ENCODE results near the gene SHISA2. TPM values are rescaled to one million over a fixed set of nuclear protein-coding genes. Genes with fewer than 3 reads are reported as not detected.

SHISA2 gene
- total RNA-seq, 4 donors from 2014 or later, result 0.24 to 6.0 (median 0.29) TPM; not detected in 1

- Histone ChIP-seq H3K4me3 (no peak overlapping the region), H3K9me3 (no peaks in the 10 kb centered on the region), H3K27me3 (no peaks in the 10 kb centered on the region), H3K36me3 (no peaks in the 10 kb centered on the region), H3K4me1 (no peaks in the 10 kb centered on the region), H3K27ac (no peak overlapping the region)
- DNase-seq, result no peak
- no peak for TF ChIP-seq POLR2A (IDR thresholded peaks at IDR 0.05)
- TF ChIP-seq, protein P1, sequence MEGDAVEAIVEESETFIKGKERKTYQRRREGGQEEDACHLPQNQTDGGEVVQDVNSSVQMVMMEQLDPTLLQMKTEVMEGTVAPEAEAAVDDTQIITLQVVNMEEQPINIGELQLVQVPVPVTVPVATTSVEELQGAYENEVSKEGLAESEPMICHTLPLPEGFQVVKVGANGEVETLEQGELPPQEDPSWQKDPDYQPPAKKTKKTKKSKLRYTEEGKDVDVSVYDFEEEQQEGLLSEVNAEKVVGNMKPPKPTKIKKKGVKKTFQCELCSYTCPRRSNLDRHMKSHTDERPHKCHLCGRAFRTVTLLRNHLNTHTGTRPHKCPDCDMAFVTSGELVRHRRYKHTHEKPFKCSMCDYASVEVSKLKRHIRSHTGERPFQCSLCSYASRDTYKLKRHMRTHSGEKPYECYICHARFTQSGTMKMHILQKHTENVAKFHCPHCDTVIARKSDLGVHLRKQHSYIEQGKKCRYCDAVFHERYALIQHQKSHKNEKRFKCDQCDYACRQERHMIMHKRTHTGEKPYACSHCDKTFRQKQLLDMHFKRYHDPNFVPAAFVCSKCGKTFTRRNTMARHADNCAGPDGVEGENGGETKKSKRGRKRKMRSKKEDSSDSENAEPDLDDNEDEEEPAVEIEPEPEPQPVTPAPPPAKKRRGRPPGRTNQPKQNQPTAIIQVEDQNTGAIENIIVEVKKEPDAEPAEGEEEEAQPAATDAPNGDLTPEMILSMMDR (IDR thresholded peaks at IDR 0.05), result peak in 3 of 4 experiments; percentile 17 to 38 (median 28)
- intact Hi-C loops (cut with DNase I; ENCODE audit: low total_unique reads), result no loop called here
These were observed 11.1 kb upstream of the SHISA2 start for GRCh38 chr13:26062853-26063444.

GRCh38 chr13:26061947-26062346 is 10.1 kb upstream of the SHISA2 start:
- Histone ChIP-seq H3K4me1 (no peaks in the 10 kb centered on the region), H3K27ac (no peak overlapping the region), H3K27me3 (no peaks in the 10 kb centered on the region), H3K4me3 (no peak overlapping the region), H3K36me3 (no peaks in the 10 kb centered on the region), H3K9me3 (no peaks in the 10 kb centered on the region)
- no peak for DNase-seq
- intact Hi-C loops (cut with DNase I; ENCODE audit: low total_unique reads), result no loop called here
- no peak for TF ChIP-seq POLR2A (IDR thresholded peaks at IDR 0.05)
- TF ChIP-seq, protein P1 (IDR thresholded peaks at IDR 0.05), result no peak

DNA sequence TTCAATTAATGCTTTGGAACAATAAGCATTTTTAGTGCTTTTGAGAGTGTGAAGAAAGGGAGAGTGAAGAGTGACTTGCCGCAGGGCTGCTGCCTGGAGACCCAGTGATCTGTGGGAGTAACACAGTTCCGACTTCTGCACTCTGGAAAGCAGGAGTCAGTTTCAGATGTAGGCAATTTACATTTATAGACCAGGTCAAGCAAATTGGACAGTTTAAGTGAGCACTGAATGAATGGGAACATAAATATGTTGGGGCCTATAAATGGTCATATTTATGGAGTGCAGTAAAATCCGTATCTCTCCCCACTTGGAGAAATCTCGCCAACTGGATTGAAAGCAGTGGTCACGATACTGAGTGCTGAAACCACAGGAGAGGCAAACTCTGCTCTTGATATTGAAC is 9.4 kb upstream of the SHISA2 start:
- H3K27ac ChIP-seq, result no peak overlapping the region
- no peaks in the 10 kb centered on the region for H3K27me3 ChIP-seq
- H3K4me3 ChIP-seq, result no peak overlapping the region
- DNase-seq, result no peak
- intact Hi-C loops (cut with DNase I; ENCODE audit: low total_unique reads), result no loop called here
- no peaks in the 10 kb centered on the region for H3K4me1 ChIP-seq
- H3K9me3 ChIP-seq, result no peaks in the 10 kb centered on the region
- TF ChIP-seq POLR2A (IDR thresholded peaks at IDR 0.05), result no peak
- TF ChIP-seq, protein P1 (IDR thresholded peaks at IDR 0.05), result no peak
- H3K36me3 ChIP-seq, result no peaks in the 10 kb centered on the region

DNA sequence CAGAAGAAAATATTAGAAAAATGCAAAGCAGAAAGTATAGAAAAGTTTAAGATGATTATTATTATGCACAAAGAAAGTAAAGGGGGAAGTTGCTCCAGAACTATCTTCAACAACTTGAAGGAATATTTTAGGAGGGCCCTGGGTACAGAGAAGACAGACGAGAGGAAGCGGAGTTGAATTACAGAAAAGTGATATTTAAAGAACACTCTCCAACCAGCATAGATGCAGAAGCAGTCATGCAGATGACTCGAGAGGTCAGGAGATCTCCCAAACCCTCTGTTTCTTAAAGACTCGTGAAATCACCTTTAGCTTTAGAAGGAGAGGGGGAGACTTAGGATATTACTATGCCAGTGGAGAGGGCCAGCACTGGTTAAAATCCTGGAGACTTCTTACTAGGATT is 8.5 kb upstream of the SHISA2 start:
- H3K4me3 ChIP-seq, result no peak overlapping the region
- intact Hi-C loops (cut with DNase I; ENCODE audit: low total_unique reads), result no loop called here
- H3K9me3 ChIP-seq, result no peaks in the 10 kb centered on the region
- no peaks in the 10 kb centered on the region for H3K27me3 ChIP-seq
- no peak for DNase-seq
- no peaks in the 10 kb centered on the region for H3K36me3 ChIP-seq
- H3K27ac ChIP-seq, result no peak overlapping the region
- TF ChIP-seq POLR2A (IDR thresholded peaks at IDR 0.05), result no peak
- TF ChIP-seq, protein P1 (IDR thresholded peaks at IDR 0.05), result no peak
- H3K4me1 ChIP-seq, result no peaks in the 10 kb centered on the region

DNA sequence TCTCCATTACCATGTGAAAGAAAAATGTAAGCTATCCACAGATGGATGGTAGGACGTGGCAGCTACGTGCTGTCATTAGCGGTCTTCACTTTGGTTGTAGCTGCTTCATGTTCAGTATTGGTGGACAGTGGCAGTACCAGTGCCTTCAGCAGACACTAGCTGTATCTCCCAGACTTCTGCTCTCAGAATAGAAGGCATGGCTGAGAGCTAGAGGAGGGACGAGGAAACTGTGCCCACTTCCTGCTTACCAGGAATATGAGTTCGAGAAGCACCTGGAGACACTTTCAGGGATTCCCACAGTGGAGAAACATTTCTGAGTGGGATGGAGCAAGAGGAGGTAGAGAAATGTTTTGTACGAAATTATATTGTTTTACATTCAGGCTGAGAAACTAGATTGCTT is 6.9 kb upstream of the SHISA2 start:
- H3K27me3 ChIP-seq, result no peaks in the 10 kb centered on the region
- no peaks in the 10 kb centered on the region for H3K4me1 ChIP-seq
- intact Hi-C loops (cut with DNase I; ENCODE audit: low total_unique reads), result no loop called here
- no peak overlapping the region for H3K27ac ChIP-seq
- H3K4me3 ChIP-seq, result no peak overlapping the region
- H3K36me3 ChIP-seq, result no peaks in the 10 kb centered on the region
- TF ChIP-seq, protein P1 (IDR thresholded peaks at IDR 0.05), result no peak
- no peak for TF ChIP-seq POLR2A (IDR thresholded peaks at IDR 0.05)
- no peak for DNase-seq
- H3K9me3 ChIP-seq, result no peaks in the 10 kb centered on the region
